Stimulated activated CD8-positive, alpha-beta memory T cell treated with anti-CD3 and anti-CD28 coated beads, Interleukin-15, amount 100 ng/mL, for 4 hours (primary cell): Measurements from ENCODE around the gene COQ8B.
A peak's percentile ranks its signal among the peaks of the same experiment; 100 is the strongest.
"Not testable (repeated sequence)": the region's sequence is repeated elsewhere in the genome, so short reads cannot be mapped to it uniquely, and the experiment has no call there.

Experiments
- DNase-seq, 2 donors: peaks; one replicate each; pipeline ENCODE4 v3.0.0-alpha.2; 2020; ENCODE audit warnings: low read depth in 2 of 2

The COQ8B gene

DNA sequence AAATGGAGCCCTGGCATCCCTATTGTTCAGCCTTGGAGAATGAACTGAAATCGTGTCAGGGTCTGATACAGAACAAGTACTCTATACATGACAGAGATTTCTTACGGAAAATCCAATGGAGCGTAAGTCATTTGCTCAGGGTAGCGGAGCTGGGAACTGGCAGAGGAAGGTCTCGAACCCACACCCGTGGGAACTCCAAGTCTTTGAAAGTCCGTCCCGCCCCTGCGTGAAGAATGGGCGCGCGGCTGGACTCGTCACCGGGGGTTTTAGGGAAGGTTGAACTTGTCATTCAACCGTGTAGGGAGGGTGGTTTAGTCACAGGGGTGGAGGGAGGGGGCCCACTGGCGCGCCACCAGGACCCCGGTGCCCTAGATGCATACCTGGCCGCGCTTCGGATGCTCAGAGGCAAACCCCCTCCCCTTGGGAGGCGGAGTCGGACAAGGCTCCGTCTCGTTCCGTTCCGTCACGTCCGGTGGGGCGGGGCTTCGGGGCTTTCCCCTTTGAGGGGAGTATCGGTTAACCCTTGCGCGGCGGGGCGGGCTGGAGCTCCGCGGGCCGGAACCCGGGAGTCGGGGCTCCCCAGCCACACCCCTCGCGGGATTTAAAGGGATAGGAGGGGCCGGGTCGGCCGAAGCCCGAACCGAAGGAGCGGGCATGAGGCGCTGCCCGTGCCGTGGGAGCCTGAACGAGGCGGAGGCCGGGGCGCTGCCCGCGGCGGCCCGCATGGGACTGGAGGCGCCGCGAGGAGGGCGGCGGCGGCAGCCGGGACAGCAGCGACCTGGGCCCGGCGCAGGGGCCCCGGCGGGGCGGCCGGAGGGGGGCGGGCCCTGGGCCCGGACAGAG lies at the start of gene COQ8B, which contains the start of gene ITPKC:
Gene COQ8B, minus strand, starts transcription at position 405 of the 843 bp plus-strand sequence. CDS start 2,254 bp downstream, outside the sequence.
Gene ITPKC, plus strand, starts transcription at position 631 of the 843 bp plus-strand sequence. Its CDS starts 24 bp downstream, at position 655.
- DNase-seq, result peak; percentile 99 to 100

GRCh38 chr19:40766385-40766784 lies 49.7 kb upstream of the COQ8B start:
- DNase-seq, result not testable (repeated sequence)

- DNase-seq, result no peak
Observed at GRCh38 chr19:40763963-40764362, 47.3 kb upstream of the COQ8B start.

DNA sequence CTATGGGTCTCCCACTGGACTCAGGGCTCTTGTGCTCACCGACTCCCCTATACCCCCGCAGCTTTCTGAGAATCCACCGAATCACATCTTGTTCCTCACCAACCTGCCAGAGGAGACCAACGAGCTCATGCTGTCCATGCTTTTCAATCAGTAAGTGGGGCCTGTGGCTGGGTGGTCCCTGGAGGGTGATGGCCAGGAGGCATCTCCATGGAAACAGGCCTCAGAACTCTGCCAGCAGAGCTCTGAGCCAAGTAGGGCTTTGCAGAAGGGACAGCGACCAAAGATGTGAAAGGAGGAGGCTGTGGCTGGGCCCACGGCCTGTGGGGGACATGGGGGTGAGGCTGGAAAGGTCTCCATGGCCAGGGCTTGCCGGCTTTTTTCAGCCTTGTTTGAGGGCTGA lies 46.8 kb upstream of the COQ8B start:
- DNase-seq, result no peak

GRCh38 chr19:40762754-40763470 lies 46.2 kb upstream of the COQ8B start:
- no peak for DNase-seq

DNA sequence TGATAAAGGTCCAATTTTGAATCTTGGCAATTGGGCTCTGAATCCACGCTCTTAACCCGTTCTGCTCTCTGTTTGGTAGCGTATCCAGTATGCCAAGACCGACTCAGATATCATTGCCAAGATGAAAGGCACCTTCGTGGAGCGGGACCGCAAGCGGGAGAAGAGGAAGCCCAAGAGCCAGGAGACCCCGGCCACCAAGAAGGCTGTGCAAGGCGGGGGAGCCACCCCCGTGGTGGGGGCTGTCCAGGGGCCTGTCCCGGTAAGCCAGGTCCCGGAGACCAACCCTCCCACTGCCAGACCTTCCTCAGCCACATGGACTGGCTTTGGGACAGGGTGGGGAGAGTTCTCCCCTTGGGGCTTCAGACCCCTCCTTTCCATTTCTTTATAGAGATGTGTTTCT lies 42.7 kb upstream of the COQ8B start:
- no peak for DNase-seq

DNA sequence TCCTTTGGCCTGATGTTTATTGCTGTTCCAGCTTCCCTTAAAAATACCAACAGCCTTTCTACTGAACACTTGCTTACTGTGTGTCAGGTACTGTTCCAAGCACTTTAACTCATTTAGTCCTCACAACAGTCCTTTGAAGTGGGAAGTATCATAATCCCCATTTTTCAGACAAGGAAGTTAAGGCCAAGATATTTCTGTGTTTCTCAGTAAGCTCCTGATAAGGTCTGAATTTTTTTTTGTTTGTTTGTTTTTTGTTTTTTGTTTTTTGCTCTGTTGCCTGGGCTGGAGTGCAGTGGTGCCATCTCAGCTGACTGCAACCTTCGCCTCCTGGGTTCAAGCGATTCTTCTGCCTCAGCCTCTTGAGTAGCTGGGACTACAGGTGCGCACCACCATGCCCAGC lies 41.8 kb upstream of the COQ8B start:
- no peak for DNase-seq

DNA sequence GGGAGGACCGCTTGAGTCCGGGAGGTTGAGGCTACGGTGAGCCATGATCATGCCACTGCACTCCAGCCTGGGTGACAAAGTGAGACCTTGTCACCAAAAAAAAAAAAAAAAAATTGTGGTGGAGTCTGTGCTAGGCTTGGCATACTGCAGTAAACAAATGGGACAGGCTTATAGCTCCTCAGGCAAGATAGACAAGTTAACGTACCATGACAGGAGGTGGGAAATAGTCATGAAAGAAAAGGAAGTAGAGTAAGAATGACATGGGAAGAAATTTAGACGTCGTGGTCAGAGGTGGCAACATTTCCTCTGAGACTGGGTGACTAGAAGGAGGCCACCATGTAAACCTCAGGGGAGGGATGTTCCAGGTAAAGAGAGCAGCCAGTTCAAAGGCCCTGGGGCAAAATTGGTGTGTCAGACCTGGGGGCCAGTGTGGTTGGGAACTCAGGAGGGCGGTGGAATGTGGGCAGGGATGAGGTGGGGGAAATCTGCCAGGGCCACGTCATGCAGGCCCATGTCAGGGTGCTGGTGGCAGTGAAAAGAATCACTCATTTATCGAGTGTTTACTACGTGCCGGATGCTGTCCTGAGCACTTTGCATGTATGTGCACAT lies 39.9 kb upstream of the COQ8B start:
- peak in 1 of 2 donors; percentile 24 for DNase-seq

DNA sequence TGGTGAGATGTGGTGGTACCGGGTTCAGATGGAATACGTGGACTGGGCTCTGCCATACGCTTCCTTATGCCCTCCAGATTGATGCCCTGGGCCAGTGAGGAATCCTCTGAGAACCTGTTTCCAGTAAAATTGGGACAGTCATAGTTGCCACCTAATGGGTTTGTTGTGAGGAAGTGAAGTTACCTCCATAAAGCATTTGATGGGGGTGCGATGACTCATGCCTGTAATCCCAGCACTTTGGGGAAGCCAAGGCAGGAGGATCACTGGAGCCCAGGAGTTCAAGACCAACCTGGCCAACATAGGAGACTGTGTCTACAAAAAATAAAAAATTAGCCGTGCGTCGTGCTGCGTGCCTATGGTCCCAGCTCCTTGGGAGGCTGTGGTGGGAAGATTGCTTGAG lies 39.1 kb upstream of the COQ8B start:
- no peak for DNase-seq

DNA sequence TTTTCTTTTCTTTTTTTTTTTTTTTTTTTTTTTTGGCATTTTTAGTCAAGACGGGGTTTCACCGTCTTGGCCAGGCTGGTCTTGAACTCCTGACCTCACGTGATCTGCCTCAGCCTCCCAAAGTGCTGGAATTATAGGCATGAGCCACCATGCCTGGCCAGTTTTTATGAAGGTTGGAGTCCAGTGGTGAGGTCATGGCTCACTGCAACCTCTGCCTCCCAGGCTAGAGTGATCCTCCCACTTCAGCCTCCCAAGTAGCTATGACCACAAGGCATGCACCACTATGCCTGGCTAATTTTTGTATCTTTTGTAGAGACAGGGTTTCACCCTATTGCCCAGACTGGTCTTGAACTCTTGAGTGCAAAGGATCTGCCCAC lies 38.5 kb upstream of the COQ8B start:
- DNase-seq, result no peak

DNA sequence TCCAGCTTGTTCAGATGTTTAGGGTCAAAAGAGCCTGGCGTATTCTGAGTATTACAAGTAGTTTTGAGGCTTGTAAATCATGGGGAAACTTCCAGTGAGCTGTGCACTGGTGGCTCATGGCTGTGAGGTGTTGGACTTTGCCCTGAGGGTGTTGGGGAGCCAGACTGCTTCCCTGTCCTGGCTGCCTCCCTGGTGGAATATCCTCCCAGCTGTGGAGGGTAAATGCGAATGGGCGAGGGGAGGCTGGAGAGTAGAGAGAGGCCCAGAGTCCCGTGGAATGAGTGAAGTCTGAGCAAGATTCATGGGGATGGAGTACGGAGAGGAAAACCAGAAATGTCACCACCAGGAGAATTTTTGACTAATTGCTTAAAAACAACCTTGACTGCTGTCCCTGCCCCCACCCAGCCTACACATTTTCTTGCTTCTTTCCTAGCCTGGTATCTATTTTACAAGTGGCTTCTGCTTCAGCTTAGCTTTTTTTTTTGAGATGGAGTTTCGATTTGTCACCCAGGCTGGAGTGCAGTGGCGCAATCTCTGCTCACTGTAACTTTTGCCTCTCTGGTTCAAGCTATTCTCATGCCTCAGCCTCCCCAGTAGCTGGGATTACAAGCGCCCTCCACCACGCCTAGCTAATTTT lies 38.0 kb upstream of the COQ8B start:
- DNase-seq, result peak in 1 of 2 donors; percentile 45

GRCh38 chr19:40752257-40752781 lies 35.6 kb upstream of the COQ8B start:
- no peak for DNase-seq

- peak; percentile 92 to 94 for DNase-seq
Observed at GRCh38 chr19:40750874-40751537, 34.3 kb upstream of the COQ8B start, which contains the start of gene SNRPA. TSS of gene SNRPA (plus strand) at chr19:40751203. CDS start at chr19:40751409, 206 bp downstream.

DNA sequence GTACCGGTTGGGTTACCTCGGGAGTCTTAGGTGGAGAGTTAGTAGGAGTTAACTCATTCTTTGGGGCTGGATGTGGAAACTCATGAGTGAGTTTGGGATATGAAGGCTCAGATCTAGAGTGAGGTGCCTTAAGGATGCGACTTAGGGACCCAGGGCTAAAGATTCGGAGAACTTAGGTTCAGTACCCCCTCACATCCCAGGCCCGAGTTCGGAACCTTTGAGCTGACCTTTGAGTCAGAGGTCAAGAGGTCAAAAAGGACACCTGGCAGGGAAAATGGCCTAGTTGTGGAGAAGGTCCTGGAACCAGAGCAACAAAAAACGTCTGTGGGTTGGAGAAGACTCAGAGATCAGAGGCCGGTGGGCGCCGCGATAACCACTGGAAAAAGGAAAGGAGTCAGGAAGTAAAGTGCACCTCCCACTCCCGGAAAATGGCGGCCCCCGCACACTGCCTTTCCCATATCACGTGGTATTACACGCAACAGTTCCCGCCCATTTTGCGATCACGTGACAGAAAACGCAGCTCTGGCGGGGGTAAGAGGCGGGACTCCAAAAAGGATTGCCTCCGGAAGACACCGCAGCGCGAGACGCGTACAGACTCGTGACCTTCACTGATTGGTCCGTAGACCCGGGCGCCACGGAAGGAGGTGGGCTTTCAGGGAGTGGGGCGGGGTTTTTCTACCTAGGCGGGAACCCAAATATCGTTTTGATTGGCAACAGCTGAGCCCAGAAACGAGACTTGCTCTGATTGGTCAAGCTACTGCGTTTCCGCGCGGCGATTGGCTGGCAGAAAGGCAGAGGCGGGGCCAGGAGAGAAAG lies 33.6 kb upstream of the COQ8B start, which contains the start of gene ACTMAP:
Gene ACTMAP, minus strand, starts transcription at position 420 of the 816 bp plus-strand sequence. CDS start 674 bp downstream, outside the sequence.
- DNase-seq, result peak; percentile 97 to 99

DNA sequence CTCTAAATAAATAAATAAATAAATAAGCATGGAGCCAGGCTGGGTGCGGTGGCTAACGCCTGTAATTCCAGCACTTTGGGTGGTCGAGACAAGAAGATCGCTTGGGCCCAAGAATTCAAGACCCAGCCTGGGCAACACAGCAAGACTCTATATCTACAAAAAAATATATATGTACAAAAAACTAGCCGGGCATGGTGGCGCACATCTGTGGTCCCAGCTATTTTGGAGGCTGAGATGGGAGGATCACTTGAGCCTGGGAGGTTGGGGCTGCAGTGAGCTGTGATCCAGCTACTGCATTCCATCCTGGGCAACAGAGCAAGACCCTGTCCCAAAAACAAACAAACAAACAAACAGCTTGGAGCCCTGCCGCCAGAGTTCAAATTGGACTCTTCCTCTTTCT lies 30.9 kb upstream of the COQ8B start:
- DNase-seq, result no peak

- DNase-seq, result no peak
Observed at GRCh38 chr19:40745402-40745780, 28.7 kb upstream of the COQ8B start.

GRCh38 chr19:40744554-40745401 lies 28.1 kb upstream of the COQ8B start:
- no peak for DNase-seq

DNA sequence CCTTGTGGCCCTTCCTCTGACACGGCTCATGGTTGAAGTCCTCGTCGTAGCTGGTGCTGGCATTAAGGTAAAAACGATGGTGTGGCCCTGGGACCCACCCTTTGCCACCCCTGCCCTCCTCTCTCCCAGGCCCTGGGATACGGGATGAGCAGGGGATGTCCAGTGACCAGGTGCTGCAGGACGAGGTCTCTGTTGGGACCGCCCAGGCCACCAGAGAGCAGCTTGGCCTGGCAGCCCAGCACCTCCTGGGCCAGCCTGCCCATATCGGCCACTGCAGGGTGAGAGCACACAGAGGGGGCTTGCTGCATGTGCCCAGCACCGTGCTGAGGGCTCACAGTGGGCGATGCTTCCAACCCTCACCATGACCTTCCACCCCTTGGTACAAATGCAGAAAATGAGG lies 27.2 kb upstream of the COQ8B start:
- DNase-seq, result no peak

DNA sequence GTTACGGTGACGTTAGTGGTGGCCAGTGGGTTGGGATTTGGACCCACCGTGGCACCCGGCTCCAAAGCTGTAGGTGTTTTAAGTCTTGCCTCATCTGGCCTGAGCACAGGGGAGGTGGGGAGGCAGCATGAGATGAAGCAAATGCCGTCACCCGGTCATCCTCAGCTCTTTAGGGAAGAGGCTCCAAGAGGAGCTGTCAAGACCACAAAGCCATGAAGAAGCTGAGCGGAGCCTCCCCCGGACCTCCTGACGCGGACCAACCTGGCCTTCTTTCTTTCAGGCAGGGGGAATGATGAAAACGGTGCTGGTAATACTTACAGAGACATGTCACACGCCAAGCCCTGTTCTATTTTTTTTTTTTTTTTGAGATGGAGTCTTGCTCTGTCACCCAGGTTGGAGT lies 26.2 kb upstream of the COQ8B start:
- no peak for DNase-seq
